WTC11 (cell line): ENCODE data around the gene EXO5. TPM values are rescaled to one million over a fixed set of nuclear protein-coding genes. Genes with fewer than 3 reads are reported as not detected.

Experiments
- ATAC-seq: fragments of 200-7000 bp; cut with Tn5 transposase; 2 replicates; pipeline ENCODE4 v1.10.0; 2021; ENCODE audit warnings: mild to moderate bottlenecking, moderate library complexity
- CTCF ChIA-PET: fragments of 300-600 bp; sonication (Branson Sonifier 250); formaldehyde crosslinking; loops from one replicate; lab custom pipeline; 2021; ENCODE audit warnings: antibody characterized with exemption; lab: Charles Lee
- POLR2A ChIA-PET: fragments of 350-600 bp; sonication (Branson Sonifier 250); formaldehyde crosslinking; loops from one replicate; lab custom pipeline; 2021; ENCODE audit warnings: antibody characterized with exemption; lab: Charles Lee
- DNase-seq: peaks from one replicate; pipeline ENCODE4 v3.0.0; 2021; ENCODE audit warnings: low spot score
- H3K27ac Mint-ChIP-seq: 2 replicates; pipeline ENCODE4 v1.8.0; 2021; ENCODE audit warnings: mixed read lengths
- H3K27me3 Mint-ChIP-seq: 2 replicates; pipeline ENCODE4 v1.8.0; 2021; ENCODE audit warnings: low read depth, mild to moderate bottlenecking, moderate library complexity, mixed read lengths
- H3K36me3 Mint-ChIP-seq: 2 replicates; pipeline ENCODE4 v1.8.0; 2021; ENCODE audit warnings: mixed read lengths
- H3K4me1 Mint-ChIP-seq: 2 replicates; pipeline ENCODE4 v1.8.0; 2022; ENCODE audit warnings: mixed read lengths
- H3K4me3 Mint-ChIP-seq: 2 replicates; pipeline ENCODE4 v1.8.0; 2021; ENCODE audit warnings: mild to moderate bottlenecking, moderate library complexity, mixed read lengths
- H3K9me3 Mint-ChIP-seq: 2 replicates; pipeline ENCODE4 v1.8.0; 2021; ENCODE audit warnings: mixed read lengths
- EMX1 ChIP-seq: fragments of 250-450 bp; sonication (Bioruptor Pico); IDR thresholded peaks from 2 replicates; pipeline ENCODE4 v1.8.0; 2021; ENCODE audit warnings: mild to moderate bottlenecking
- FOXP1 ChIP-seq: sonication (generic); formaldehyde crosslinking; IDR thresholded peaks from 2 replicates; pipeline ENCODE4 v1.8.0; 2022; ENCODE audit warnings: missing genetic modification reagents, mild to moderate bottlenecking, moderate library complexity, borderline replicate concordance
- GABPB1 ChIP-seq: sonication (generic); formaldehyde crosslinking; IDR thresholded peaks from 2 replicates; pipeline ENCODE4 v1.8.1; 2023; ENCODE audit warnings: mild to moderate bottlenecking, missing genetic modification reagents
- IRF2 ChIP-seq: sonication (generic); formaldehyde crosslinking; IDR thresholded peaks from 2 replicates; pipeline ENCODE4 v1.8.0; 2022; ENCODE audit warnings: low read depth, missing genetic modification reagents, borderline replicate concordance
- NFE2L1 ChIP-seq: sonication (generic); formaldehyde crosslinking; IDR thresholded peaks from 2 replicates; pipeline ENCODE4 v1.8.1; 2023; ENCODE audit warnings: missing genetic modification reagents
- NFYB ChIP-seq: sonication (generic); formaldehyde crosslinking; conservative IDR thresholded peaks from 2 replicates; pipeline ENCODE4 v1.8.0; 2022; ENCODE audit warnings: low read depth, missing genetic modification reagents
- PREB ChIP-seq: sonication (generic); formaldehyde crosslinking; IDR thresholded peaks from 2 replicates; pipeline ENCODE4 v1.8.1; 2022; ENCODE audit warnings: mild to moderate bottlenecking, missing genetic modification reagents, moderate library complexity, borderline replicate concordance
- TCF7 ChIP-seq: sonication (generic); formaldehyde crosslinking; IDR thresholded peaks from 2 replicates; pipeline ENCODE4 v1.8.0; 2022; ENCODE audit warnings: mild to moderate bottlenecking, low read depth, missing genetic modification reagents, moderate library complexity
- ZNF121 ChIP-seq: sonication (generic); formaldehyde crosslinking; IDR thresholded peaks from 2 replicates; pipeline ENCODE4 v1.8.0; 2023; ENCODE audit warnings: missing genetic modification reagents
- ZNF263 ChIP-seq: sonication (generic); formaldehyde crosslinking; IDR thresholded peaks from 2 replicates; pipeline ENCODE4 v1.8.1; 2022; ENCODE audit warnings: low read depth, mild to moderate bottlenecking, moderate library complexity, missing genetic modification reagents
- ZNF423 ChIP-seq: fragments of 250-450 bp; sonication (Bioruptor Pico); IDR thresholded peaks from 2 replicates; pipeline ENCODE4 v2.1.2; 2022; ENCODE audit warnings: mild to moderate bottlenecking, moderate library complexity
- ZNF671 ChIP-seq: fragments of 250-450 bp; sonication (Bioruptor Pico); IDR thresholded peaks from 2 replicates; pipeline ENCODE4 v1.8.0; 2021; ENCODE audit warnings: mild to moderate bottlenecking
- total RNA-seq: library from RNA; stranded (reverse); gene quantifications from 3 replicates; pipeline ENCODE4 v1.2.3, GENCODE V29; 2021
- TF ChIP-seq, protein P1 (sequence below): sonication (generic); formaldehyde crosslinking; IDR thresholded peaks from 2 replicates; pipeline ENCODE4 v1.8.1; 2023; ENCODE audit warnings: mild to moderate bottlenecking, missing genetic modification reagents
- TF ChIP-seq, protein P2 (sequence below): sonication (generic); formaldehyde crosslinking; IDR thresholded peaks from 2 replicates; pipeline ENCODE4 v1.8.0; 2022; ENCODE audit warnings: mild to moderate bottlenecking, missing genetic modification reagents
- TF ChIP-seq, protein P3 (sequence below): fragments of 200-600 bp; IDR thresholded peaks from 2 replicates; pipeline ENCODE4 v1.8.0; 2022; ENCODE audit warnings: antibody characterized with exemption
- TF ChIP-seq, protein P4 (sequence below): fragments of 250-450 bp; sonication (Bioruptor Pico); IDR thresholded peaks from 2 replicates; pipeline ENCODE4 v1.8.0; 2021; ENCODE audit warnings: mild to moderate bottlenecking
- TF ChIP-seq, protein P5 (sequence below): sonication (generic); formaldehyde crosslinking; conservative IDR thresholded peaks from 2 replicates; pipeline ENCODE4 v1.8.1; 2023; ENCODE audit warnings: mild to moderate bottlenecking, low read depth, missing genetic modification reagents, moderate library complexity

EXO5 gene
- total RNA-seq, 1 experiment from 2014 or later: 5.5 TPM

GRCh38 chr1:40469327-40469726 is 39.2 kb upstream of the EXO5 start (continued):
- TF ChIP-seq EMX1 (CRISPR knock-in tag): no peak

- no peak for DNase-seq
- Mint-ChIP-seq H3K4me1 (peaks cover 15% of the 10 kb centered on the region), H3K4me3 (no peak overlapping the region), H3K9me3 (peaks cover 34% of the 10 kb centered on the region), H3K27ac (no peak overlapping the region), H3K27me3 (peaks cover 47% of the 10 kb centered on the region), H3K36me3 (peaks cover 12% of the 10 kb centered on the region)
- ChIA-PET CTCF (no interaction called here), POLR2A (no interaction called here)
- no peak for TF ChIP-seq IRF2 (CRISPR knock-in tag)
- no peak for TF ChIP-seq TCF7 (CRISPR knock-in tag)
- TF ChIP-seq NFE2L1 (CRISPR knock-in tag): no peak
- no peak for TF ChIP-seq ZNF671 (CRISPR knock-in tag)
- TF ChIP-seq PREB (CRISPR knock-in tag): no peak
- no peak for TF ChIP-seq NFYB (CRISPR knock-in tag)
- TF ChIP-seq, protein P1, sequence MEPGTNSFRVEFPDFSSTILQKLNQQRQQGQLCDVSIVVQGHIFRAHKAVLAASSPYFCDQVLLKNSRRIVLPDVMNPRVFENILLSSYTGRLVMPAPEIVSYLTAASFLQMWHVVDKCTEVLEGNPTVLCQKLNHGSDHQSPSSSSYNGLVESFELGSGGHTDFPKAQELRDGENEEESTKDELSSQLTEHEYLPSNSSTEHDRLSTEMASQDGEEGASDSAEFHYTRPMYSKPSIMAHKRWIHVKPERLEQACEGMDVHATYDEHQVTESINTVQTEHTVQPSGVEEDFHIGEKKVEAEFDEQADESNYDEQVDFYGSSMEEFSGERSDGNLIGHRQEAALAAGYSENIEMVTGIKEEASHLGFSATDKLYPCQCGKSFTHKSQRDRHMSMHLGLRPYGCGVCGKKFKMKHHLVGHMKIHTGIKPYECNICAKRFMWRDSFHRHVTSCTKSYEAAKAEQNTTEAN (CRISPR knock-in tag): no peak
- TF ChIP-seq ZNF121 (CRISPR knock-in tag): no peak
- TF ChIP-seq, protein P2, sequence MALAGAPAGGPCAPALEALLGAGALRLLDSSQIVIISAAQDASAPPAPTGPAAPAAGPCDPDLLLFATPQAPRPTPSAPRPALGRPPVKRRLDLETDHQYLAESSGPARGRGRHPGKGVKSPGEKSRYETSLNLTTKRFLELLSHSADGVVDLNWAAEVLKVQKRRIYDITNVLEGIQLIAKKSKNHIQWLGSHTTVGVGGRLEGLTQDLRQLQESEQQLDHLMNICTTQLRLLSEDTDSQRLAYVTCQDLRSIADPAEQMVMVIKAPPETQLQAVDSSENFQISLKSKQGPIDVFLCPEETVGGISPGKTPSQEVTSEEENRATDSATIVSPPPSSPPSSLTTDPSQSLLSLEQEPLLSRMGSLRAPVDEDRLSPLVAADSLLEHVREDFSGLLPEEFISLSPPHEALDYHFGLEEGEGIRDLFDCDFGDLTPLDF (CRISPR knock-in tag): no peak
- no peak for TF ChIP-seq ZNF263 (CRISPR knock-in tag)
- no peak for TF ChIP-seq FOXP1 (CRISPR knock-in tag)
- no peak for TF ChIP-seq ZNF423 (CRISPR knock-in tag)
- TF ChIP-seq, protein P3, sequence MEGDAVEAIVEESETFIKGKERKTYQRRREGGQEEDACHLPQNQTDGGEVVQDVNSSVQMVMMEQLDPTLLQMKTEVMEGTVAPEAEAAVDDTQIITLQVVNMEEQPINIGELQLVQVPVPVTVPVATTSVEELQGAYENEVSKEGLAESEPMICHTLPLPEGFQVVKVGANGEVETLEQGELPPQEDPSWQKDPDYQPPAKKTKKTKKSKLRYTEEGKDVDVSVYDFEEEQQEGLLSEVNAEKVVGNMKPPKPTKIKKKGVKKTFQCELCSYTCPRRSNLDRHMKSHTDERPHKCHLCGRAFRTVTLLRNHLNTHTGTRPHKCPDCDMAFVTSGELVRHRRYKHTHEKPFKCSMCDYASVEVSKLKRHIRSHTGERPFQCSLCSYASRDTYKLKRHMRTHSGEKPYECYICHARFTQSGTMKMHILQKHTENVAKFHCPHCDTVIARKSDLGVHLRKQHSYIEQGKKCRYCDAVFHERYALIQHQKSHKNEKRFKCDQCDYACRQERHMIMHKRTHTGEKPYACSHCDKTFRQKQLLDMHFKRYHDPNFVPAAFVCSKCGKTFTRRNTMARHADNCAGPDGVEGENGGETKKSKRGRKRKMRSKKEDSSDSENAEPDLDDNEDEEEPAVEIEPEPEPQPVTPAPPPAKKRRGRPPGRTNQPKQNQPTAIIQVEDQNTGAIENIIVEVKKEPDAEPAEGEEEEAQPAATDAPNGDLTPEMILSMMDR: no peak
- TF ChIP-seq, protein P4, sequence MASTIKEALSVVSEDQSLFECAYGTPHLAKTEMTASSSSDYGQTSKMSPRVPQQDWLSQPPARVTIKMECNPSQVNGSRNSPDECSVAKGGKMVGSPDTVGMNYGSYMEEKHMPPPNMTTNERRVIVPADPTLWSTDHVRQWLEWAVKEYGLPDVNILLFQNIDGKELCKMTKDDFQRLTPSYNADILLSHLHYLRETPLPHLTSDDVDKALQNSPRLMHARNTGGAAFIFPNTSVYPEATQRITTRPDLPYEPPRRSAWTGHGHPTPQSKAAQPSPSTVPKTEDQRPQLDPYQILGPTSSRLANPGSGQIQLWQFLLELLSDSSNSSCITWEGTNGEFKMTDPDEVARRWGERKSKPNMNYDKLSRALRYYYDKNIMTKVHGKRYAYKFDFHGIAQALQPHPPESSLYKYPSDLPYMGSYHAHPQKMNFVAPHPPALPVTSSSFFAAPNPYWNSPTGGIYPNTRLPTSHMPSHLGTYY (CRISPR knock-in tag): no peak
- TF ChIP-seq, protein P5, sequence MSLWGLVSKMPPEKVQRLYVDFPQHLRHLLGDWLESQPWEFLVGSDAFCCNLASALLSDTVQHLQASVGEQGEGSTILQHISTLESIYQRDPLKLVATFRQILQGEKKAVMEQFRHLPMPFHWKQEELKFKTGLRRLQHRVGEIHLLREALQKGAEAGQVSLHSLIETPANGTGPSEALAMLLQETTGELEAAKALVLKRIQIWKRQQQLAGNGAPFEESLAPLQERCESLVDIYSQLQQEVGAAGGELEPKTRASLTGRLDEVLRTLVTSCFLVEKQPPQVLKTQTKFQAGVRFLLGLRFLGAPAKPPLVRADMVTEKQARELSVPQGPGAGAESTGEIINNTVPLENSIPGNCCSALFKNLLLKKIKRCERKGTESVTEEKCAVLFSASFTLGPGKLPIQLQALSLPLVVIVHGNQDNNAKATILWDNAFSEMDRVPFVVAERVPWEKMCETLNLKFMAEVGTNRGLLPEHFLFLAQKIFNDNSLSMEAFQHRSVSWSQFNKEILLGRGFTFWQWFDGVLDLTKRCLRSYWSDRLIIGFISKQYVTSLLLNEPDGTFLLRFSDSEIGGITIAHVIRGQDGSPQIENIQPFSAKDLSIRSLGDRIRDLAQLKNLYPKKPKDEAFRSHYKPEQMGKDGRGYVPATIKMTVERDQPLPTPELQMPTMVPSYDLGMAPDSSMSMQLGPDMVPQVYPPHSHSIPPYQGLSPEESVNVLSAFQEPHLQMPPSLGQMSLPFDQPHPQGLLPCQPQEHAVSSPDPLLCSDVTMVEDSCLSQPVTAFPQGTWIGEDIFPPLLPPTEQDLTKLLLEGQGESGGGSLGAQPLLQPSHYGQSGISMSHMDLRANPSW: no peak
- no peak for TF ChIP-seq GABPB1
- ATAC-seq: no peak
Observed at GRCh38 chr1:40475268-40475667, 33.3 kb upstream of the EXO5 start.
